ENCODE data around the gene PSTPIP1.

- TF ChIP-seq, protein P1, sequence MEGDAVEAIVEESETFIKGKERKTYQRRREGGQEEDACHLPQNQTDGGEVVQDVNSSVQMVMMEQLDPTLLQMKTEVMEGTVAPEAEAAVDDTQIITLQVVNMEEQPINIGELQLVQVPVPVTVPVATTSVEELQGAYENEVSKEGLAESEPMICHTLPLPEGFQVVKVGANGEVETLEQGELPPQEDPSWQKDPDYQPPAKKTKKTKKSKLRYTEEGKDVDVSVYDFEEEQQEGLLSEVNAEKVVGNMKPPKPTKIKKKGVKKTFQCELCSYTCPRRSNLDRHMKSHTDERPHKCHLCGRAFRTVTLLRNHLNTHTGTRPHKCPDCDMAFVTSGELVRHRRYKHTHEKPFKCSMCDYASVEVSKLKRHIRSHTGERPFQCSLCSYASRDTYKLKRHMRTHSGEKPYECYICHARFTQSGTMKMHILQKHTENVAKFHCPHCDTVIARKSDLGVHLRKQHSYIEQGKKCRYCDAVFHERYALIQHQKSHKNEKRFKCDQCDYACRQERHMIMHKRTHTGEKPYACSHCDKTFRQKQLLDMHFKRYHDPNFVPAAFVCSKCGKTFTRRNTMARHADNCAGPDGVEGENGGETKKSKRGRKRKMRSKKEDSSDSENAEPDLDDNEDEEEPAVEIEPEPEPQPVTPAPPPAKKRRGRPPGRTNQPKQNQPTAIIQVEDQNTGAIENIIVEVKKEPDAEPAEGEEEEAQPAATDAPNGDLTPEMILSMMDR (IDR thresholded peaks at IDR 0.05; ENCODE audit: poor library complexity, severe bottlenecking) = no peak
- no peak for TF ChIP-seq EZH2 (IDR thresholded peaks at IDR 0.05; ENCODE audit: borderline replicate concordance, insufficient read depth, low read length, poor library complexity, severe bottlenecking)
- TF ChIP-seq TAF1 (IDR thresholded peaks at IDR 0.05; ENCODE audit: low read depth) = no peak
- no peak for TF ChIP-seq EP300 (conservative IDR thresholded peaks at IDR 0.05; ENCODE audit: poor library complexity, severe bottlenecking)
- no peak for TF ChIP-seq POLR2AphosphoS5 (IDR thresholded peaks at IDR 0.05)
- TF ChIP-seq REST (IDR thresholded peaks at IDR 0.05; ENCODE audit: borderline replicate concordance) = no peak
- TF ChIP-seq SMC3 (conservative IDR thresholded peaks at IDR 0.05; ENCODE audit: poor library complexity) = no peak
These were observed 75.2 kb downstream of the PSTPIP1 start for GRCh38 chr15:77070180-77070494.

Data from neural cell (in vitro differentiated cells).